GM04504 (cell line): ENCODE measurements around the gene ATRIP.
A peak's percentile ranks its signal among the peaks of the same experiment; 100 is the strongest.

ENCODE experiments used
- DNase-seq: peaks from one replicate; pipeline ENCODE4 v3.0.0-alpha.2; 2012; ENCODE audit warnings: low read depth

Gene ATRIP

GRCh38 chr3:48423883-48424695 lies 22.4 kb upstream of the ATRIP start:
- DNase-seq: no peak

GRCh38 chr3:48425281-48425812 lies 21.2 kb upstream of the ATRIP start:
- DNase-seq: no peak

DNA sequence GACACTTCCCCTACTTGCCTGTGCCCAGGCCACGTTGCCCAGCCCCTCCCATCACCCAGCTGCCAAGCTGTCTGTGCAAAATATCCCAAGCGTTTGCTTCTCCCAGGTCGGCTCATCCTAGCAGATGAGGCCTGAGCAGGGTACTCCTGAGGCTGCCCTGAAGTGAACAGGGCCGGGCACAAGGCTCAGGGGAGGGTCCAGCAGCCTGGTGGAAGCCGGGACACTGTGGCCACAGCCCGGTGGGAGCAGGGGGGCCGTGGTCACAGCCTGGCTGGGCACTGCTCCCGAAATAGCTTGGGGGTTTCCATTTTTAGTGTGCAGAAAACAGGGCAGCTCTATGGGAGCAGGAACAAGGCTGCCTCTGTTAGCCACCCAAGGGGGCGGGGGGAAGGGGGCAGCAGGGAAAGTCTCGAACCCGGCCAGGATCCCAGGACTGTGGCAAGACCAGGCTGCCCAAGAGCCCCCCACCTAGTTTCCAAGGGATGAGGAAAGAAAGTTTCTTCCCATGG lies 20.1 kb upstream of the ATRIP start:
- no peak for DNase-seq

GRCh38 chr3:48426944-48427629 lies 19.4 kb upstream of the ATRIP start:
- DNase-seq: no peak

DNA sequence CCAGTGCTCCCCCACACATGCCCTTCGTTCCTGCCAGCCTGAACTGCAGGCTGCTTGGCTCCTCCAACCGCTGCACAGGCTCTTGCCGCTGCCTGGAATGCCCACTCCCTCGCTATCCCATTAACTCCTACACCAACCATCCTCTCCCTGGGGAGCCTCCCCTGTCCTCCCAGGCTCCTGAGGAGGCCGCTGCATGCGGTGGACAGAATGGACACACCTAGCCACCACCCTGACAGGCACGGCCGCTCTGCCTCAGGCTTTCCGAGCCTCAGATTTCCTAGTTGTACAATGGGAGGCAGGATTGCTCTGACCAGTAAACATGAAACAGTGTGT lies 18.9 kb upstream of the ATRIP start:
- no peak for DNase-seq

GRCh38 chr3:48428088-48428571 lies 18.4 kb upstream of the ATRIP start:
- no peak for DNase-seq

DNA sequence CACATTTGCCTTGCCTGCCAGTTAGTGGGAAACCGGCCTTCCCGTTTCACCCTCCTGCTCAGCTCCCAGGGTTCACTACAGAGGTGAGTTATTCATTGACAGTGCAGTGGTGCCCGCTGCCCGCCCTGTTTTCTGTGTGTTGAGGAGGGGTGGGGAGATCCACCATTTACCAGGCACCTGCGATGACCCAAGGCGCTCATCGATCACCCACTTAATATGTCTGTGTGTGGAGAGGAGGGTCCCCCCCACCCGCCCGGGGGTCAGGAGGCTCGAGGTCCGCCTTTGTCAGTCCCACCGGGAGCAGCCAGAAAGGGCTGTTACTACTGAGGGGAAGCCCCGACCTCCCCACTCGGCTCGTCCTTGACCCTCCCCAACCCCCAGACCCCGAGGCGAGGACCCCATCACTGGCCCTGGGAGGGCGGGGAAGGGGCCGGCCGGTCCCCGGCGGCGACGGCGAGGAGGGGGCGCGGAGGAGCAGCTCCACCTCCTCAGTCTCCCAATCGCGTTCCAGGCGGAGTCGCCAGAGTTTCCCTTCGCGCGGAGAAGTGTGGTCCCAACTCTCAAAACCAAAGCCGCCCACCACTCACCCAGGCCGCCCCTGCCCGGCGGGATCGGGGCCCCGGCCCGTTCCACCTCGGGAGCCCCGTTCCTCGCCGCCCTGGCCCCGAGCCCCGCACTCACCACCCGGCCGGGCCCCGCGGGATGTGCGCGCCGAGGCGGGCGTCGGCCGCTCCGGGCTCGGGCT lies 17.8 kb upstream of the ATRIP start:
- DNase-seq: no peak

GRCh38 chr3:48429317-48429959 lies 17.1 kb upstream of the ATRIP start:
- DNase-seq: no peak

DNA sequence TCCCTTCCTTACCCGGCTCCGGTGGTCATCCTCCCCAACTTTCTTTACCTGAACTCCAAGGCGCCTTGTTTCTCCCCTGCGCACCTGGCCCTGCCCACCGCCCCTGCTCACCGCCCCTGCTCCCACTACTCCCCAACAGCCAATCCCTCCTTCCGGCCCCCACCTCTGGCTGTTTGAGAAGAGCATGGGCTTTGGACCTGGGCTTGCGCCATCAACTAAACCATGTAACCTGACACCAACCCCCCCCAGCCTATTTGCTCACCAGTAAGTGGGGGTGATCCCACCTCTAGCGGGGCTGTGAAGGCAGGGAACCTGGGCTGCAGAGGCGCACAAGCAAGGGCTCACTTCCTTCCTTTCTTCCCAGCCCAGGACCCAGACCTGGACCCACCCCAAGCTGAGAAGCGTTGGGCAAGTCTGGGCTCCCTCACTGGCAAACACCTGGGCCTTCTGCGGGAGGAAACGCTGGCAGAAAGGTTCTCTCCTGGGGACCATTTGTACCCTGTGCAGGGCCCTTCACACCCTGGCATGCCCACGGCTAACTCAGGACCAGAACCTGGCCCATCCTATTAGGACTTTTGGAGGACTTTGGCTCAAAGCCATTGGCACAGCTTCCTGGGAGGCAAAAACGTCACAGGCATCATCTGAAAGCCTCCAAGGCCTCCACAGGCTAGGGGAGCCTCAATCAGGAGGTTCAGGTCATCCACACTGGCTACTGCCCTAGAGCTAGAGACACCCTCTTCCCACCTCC lies 16.4 kb upstream of the ATRIP start, which contains the start of gene PLXNB1:
Gene PLXNB1, minus strand, starts transcription at position 127 of the 748 bp plus-strand sequence. CDS start 5,475 bp downstream, outside the sequence.
- DNase-seq: no peak

GRCh38 chr3:48430708-48431101 lies 15.8 kb upstream of the ATRIP start:
- DNase-seq: no peak

GRCh38 chr3:48431224-48432029 lies 15.1 kb upstream of the ATRIP start:
- no peak for DNase-seq

GRCh38 chr3:48432411-48433371 lies 13.8 kb upstream of the ATRIP start:
- no peak for DNase-seq

- DNase-seq: no peak
Measured at GRCh38 chr3:48433472-48434118, 12.9 kb upstream of the ATRIP start.

DNA sequence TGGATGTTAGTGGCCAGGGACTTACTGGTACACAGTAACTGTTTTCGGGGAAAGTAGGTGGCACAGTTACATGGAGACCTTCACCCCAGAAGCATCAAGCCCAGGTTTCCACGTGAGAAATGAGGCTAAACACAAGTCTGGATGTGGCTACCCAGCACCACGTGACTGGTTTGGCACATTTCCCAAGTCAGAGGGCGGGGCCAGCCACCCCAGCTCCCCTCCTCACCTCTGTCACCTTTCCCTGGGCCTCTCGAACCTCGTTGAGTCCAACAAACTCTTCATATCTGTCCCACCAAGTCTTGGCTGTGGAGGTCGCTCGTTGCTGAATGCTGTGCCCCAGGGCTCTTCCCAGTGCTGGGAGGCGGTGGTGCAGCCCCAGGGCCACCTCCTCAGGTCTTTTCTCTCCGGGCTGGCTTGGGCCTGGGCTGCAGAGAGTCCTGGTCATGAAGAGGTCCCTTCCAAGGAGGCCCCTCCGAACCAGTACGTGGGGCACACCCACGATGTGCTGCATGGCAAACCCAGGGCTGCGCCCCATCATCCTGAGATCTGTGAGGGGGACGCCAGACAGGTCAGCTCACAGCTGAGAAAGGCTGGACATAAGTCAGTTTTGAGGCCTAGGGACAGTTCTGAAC lies 11.8 kb upstream of the ATRIP start:
- DNase-seq: no peak

- no peak for DNase-seq
Measured at GRCh38 chr3:48435223-48435595, 11.3 kb upstream of the ATRIP start.

GRCh38 chr3:48435774-48436476 lies 10.6 kb upstream of the ATRIP start:
- peak; percentile 66 for DNase-seq

- DNase-seq: no peak
Measured at GRCh38 chr3:48436477-48436787, 10.1 kb upstream of the ATRIP start.

GRCh38 chr3:48436855-48437254 lies 9.7 kb upstream of the ATRIP start:
- no peak for DNase-seq
